Spleen (tissue), 7 donors: Measurements from ENCODE around the gene XPNPEP1.

Source experiments
- POLR2A ChIP-seq, 3 donors: fragments of 450-650 bp; IDR thresholded peaks; one replicate each; pipeline ENCODE4 v1.5.1; 2017; ENCODE audit warnings: antibody characterized with exemption in 3 of 3, mild to moderate bottlenecking in 1 of 3
- POLR2AphosphoS5 ChIP-seq, 3 donors: sonication (generic); formaldehyde crosslinking; IDR thresholded peaks; one replicate each; pipeline ENCODE4 v1.5.1; 2017; ENCODE audit warnings: antibody characterized with exemption in 3 of 3
- TF ChIP-seq, protein P1 (sequence below), 11 experiments: fragments of 200-600 bp in 7 of 11; fragments of 450-650 bp in 4 of 11; sonication (generic) in 4 of 11; IDR thresholded peaks in 8 of 11; conservative IDR thresholded peaks in 3 of 11; 1 replicate in 7 of 11; 2 replicates in 4 of 11; pipeline versions ENCODE4 v1.4.0 to v1.8.0; 2016 to 2021; ENCODE audit warnings: antibody characterized with exemption in 11 of 11, inconsistent platforms in 4 of 11, mild to moderate bottlenecking in 1 of 11
- donor health status: DM: no; HTN: no; CAD: no; lungs with moderate emphysema.
- donor health status: DM: no; HTN: no; CAD: no.
- donor health status: DM: no; HTN: no; CAD: no.

DNA sequence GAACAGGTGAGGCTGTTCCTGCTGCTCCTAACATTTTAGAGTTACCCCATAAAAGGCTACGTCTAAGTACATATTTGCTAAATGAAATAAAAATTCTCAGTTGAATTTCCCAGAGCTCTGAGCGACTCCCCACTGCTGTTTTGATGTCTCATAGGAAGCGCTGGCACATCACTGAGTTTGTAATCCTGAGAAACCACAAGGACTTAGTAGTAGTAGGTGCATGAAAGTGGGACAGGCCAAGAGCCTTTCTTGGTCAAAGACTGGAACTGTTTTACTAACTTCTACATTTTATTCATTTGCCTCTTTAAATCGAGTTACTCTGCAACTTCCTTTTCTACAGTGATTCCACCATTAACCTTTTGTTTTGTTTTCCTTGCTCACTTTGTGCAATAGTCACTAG lies 85.9 kb downstream of the XPNPEP1 start:
- TF ChIP-seq, protein P1, sequence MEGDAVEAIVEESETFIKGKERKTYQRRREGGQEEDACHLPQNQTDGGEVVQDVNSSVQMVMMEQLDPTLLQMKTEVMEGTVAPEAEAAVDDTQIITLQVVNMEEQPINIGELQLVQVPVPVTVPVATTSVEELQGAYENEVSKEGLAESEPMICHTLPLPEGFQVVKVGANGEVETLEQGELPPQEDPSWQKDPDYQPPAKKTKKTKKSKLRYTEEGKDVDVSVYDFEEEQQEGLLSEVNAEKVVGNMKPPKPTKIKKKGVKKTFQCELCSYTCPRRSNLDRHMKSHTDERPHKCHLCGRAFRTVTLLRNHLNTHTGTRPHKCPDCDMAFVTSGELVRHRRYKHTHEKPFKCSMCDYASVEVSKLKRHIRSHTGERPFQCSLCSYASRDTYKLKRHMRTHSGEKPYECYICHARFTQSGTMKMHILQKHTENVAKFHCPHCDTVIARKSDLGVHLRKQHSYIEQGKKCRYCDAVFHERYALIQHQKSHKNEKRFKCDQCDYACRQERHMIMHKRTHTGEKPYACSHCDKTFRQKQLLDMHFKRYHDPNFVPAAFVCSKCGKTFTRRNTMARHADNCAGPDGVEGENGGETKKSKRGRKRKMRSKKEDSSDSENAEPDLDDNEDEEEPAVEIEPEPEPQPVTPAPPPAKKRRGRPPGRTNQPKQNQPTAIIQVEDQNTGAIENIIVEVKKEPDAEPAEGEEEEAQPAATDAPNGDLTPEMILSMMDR (IDR thresholded peaks at IDR 0.05 in 8 of 11, conservative IDR thresholded peaks at IDR 0.05 in 3 of 11) = no peak
- TF ChIP-seq POLR2A (IDR thresholded peaks at IDR 0.05) (no peak), POLR2AphosphoS5 (IDR thresholded peaks at IDR 0.05) (no peak)
